HG03196 (cell line): ENCODE measurements around the gene LPP.

Experiments
- ATAC-seq: cut with Tn5 transposase; IDR thresholded peaks from one replicate; pipeline ENCODE4 v1.9.1; 2021; ENCODE audit not compliant: unreplicated experiment

Gene LPP

DNA sequence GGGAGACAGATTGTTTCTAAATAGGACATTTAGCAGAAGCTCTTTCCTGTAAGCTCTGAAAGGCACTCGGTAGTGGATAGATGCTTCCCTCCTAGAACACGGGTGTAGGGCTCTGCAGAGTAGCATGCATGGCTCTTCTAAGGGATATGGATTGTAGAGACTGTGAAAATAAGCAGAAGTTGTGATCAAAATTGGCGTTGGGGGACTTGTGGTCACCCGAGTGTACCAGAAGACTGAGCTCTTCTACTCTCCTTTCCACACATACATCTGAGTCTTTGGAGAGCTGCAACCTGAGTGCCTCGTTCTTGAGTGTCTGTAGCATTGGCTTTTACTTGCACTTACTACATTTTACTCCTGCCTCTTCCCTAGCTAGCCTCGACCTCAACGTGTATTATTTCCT is 197.7 kb downstream of the LPP start:
- no peak for ATAC-seq

GRCh38 chr3:188352196-188352927 is 198.4 kb downstream of the LPP start:
- ATAC-seq: no peak

DNA sequence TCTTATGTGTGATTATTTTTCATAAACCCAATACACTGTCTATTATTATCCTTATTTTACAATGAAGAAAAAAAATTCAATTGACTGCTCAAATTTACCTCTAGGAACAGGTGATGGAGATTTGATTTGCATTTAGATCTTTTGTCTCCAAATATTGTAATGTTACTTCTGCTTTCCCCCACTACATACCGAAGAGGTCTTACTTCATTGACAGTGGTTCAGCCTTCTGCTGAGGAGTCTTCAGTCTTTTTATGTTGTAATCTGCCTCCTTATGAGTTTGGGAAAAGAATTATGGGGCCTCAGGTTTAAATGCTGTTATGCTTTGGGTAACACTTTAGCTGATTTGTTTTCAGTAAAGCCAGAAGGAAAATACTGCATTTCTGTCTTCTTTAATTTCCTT is 199.5 kb downstream of the LPP start:
- no peak for ATAC-seq

DNA sequence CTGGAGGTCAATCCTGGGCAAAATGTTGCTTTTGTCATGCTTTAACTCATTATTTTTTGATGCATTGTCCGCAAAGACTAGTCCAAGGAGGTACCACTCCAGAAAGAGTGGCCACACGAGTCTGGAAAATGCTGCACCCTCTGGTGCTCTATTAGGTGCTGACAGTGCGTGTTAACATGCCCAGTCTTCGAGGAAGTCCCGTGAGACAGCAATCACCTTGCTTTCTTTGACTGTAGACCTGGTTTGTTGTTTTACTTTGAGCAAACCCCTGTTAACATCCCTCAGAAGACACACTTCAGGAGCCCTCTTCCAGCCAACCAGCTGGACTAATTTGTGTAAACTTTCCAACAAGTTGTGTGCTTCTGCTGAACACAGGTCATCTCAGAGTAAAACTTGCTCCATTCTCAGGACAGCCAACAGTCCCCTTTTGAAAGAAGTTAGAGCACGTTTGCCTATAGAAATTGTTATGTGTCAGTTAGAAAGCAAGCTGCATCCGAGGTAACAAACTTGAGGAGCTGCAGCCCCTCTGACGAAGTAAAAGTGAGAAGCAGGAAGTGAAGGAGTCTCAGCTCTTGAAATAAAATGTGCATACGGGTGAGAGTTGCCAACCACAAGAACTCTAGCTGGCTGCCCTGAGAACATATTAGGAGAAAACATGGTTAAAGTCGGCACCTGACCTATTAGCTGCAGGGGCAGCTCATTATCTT is 205.0 kb downstream of the LPP start:
- ATAC-seq: no peak

DNA sequence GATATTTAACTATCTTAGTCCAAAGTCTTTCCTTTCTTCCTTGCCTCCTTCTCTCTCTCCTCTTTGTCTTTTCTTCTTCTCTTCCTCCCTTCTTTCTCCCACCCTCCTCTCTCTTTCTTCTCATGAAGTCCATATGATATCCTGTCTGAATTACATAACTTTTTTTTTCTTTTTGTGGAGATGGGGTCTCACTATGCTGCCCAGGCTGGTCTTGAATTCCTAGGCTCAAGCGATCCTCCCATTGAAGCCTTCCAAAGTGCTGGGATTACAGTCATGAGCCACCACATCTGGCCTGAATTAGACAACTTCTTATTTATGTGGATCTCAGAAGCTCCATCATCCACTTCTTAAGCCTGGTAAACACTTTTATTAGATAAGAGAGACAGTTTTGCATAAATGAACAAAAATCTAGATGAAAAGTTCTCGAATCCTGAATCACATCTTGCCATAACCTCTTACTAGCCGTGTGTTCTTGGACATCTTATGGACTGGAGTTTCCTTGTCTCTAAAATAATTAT is 206.5 kb downstream of the LPP start:
- ATAC-seq: no peak

GRCh38 chr3:188361888-188362287 is 207.9 kb downstream of the LPP start:
- ATAC-seq: no peak

GRCh38 chr3:188362405-188362831 is 208.5 kb downstream of the LPP start:
- ATAC-seq: no peak

GRCh38 chr3:188365184-188365583 is 211.2 kb downstream of the LPP start:
- no peak for ATAC-seq

- ATAC-seq: no peak
Measured at GRCh38 chr3:188365988-188366698, 212.2 kb downstream of the LPP start.

GRCh38 chr3:188367678-188368077 is 213.7 kb downstream of the LPP start:
- no peak for ATAC-seq

DNA sequence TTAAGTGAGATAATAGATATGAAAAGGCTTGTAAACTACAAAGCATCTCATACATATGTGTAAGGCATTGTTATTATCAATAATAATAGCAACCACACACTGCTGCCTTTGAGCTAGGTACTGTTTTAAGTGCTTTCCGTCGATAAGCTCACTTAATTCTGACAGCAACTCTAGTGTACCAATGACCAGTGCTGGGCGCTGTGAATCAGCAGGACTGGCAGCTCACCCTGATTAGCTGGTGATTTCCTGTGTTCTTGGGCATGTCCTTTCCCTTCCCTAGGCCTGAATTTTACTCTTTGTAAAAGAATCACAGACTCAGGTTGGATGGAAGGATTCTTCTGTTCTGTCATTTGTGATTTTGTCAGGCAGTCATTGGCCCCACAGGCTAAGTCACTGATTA is 215.6 kb downstream of the LPP start:
- ATAC-seq: no peak

- ATAC-seq: no peak
Measured at GRCh38 chr3:188370081-188370830, 216.3 kb downstream of the LPP start.

GRCh38 chr3:188378786-188379185 is 224.8 kb downstream of the LPP start:
- no peak for ATAC-seq

- no peak for ATAC-seq
Measured at GRCh38 chr3:188380252-188380651, 226.3 kb downstream of the LPP start.

GRCh38 chr3:188380722-188381121 is 226.8 kb downstream of the LPP start:
- no peak for ATAC-seq

DNA sequence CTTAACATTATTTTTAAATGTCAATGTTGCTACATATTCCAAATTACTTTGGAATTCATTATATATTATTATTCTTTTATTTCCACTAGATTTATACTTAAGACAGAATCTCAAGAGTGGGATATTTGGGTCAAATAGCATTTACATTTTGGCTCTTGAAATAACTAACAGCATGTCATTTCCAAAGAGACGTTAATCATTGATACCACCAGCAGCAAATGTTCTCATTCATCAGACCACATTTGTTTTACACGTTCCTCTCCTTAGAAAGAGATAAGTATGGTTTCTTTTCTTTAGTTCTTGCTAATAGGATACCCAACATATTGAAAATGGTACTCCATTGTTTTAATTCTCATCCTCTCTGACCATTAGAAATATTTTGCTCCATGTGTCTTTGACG is 229.8 kb downstream of the LPP start:
- no peak for ATAC-seq

GRCh38 chr3:188385295-188385694 is 231.3 kb downstream of the LPP start:
- ATAC-seq: no peak

DNA sequence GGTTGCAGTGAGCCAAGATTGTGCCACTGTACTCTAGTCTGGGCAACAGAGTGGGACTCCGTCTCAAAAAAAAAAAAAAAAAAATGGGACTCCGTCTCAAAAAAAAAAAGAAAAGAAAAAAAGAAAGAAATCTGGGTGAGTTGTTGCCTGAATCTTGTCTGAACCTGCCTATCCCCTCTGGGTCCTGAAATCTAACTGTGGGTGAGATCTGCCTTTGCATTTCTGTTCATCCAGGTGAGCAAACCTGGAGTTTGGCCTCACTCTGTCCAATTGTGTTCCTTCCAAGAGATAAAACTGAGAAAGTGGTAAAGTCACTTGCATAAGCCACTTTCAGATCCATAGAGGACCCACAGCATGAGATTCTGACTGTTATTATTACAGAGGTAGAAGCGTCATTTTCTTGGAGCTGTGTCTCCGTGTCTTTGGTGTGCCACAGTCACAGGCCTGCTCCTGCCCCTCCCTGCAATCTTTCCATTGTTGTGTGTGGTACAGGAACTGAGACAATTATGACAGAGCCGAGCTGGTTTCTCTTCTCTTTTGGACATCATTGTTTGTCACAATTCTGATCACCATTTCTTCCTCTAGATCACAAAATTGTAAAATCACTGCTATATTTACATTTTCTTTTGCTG is 235.9 kb downstream of the LPP start:
- peak; percentile 86 for ATAC-seq

DNA sequence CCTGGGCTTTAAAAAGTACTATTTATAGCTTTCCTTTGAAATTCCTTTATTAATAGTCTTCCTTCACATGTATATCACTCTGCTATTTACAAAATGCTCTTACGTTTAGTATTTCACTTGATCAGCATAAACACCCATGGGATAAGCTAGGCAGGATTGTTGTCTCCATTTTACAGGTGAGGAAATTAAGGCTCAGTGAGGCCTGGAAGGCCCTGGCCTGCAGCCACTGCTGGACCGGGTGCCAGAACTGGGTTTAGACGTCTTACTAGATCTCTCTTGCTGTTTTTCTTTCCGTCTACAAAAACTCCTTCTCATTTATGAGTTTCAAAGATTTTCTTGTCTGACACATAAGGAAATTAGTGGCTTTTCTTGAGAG is 236.4 kb downstream of the LPP start:
- no peak for ATAC-seq

GRCh38 chr3:188390775-188391443 is 237.0 kb downstream of the LPP start:
- no peak for ATAC-seq
